Ishikawa (cell line): ENCODE measurements around the gene GRIN2A.

Experiments used
- CEBPB ChIP-seq: IDR thresholded peaks from 2 replicates; pipeline ENCODE4 v1.6.1; 2012
- CREB1 ChIP-seq: IDR thresholded peaks from 2 replicates; pipeline ENCODE4 v1.6.1; 2012; ENCODE audit warnings: low read depth
- EGR1 ChIP-seq: IDR thresholded peaks from 2 replicates; pipeline ENCODE4 v1.6.1; 2012
- EP300 ChIP-seq: IDR thresholded peaks from 2 replicates; pipeline ENCODE4 v1.6.1; 2012; ENCODE audit warnings: borderline replicate concordance
- FOXM1 ChIP-seq: IDR thresholded peaks from 2 replicates; pipeline ENCODE4 v1.6.1; 2012; ENCODE audit warnings: low read depth, borderline replicate concordance
- MAX ChIP-seq: IDR thresholded peaks from 2 replicates; pipeline ENCODE4 v1.6.1; 2012
- NFIC ChIP-seq: IDR thresholded peaks from 2 replicates; pipeline ENCODE4 v1.6.1; 2012
- RAD21 ChIP-seq: IDR thresholded peaks from 2 replicates; pipeline ENCODE4 v1.6.1; 2012; ENCODE audit warnings: low read depth
- REST ChIP-seq: IDR thresholded peaks from 2 replicates; pipeline ENCODE4 v1.6.1; 2012; ENCODE audit warnings: low read depth, mild to moderate bottlenecking
- TAF1 ChIP-seq: IDR thresholded peaks from 2 replicates; pipeline ENCODE4 v1.6.1; 2012; ENCODE audit warnings: low read depth, mild to moderate bottlenecking
- TCF12 ChIP-seq: IDR thresholded peaks from 2 replicates; pipeline ENCODE4 v1.6.1; 2012; ENCODE audit warnings: low read depth
- TEAD4 ChIP-seq: IDR thresholded peaks from 2 replicates; pipeline ENCODE4 v1.6.1; 2012
- USF1 ChIP-seq: IDR thresholded peaks from 2 replicates; pipeline ENCODE4 v1.6.1; 2012
- YY1 ChIP-seq: IDR thresholded peaks from 2 replicates; pipeline ENCODE4 v1.6.1; 2012; ENCODE audit warnings: low read depth
- ZBTB7A ChIP-seq: IDR thresholded peaks from 2 replicates; pipeline ENCODE4 v1.6.1; 2012; ENCODE audit warnings: low read depth

Gene GRIN2A

DNA sequence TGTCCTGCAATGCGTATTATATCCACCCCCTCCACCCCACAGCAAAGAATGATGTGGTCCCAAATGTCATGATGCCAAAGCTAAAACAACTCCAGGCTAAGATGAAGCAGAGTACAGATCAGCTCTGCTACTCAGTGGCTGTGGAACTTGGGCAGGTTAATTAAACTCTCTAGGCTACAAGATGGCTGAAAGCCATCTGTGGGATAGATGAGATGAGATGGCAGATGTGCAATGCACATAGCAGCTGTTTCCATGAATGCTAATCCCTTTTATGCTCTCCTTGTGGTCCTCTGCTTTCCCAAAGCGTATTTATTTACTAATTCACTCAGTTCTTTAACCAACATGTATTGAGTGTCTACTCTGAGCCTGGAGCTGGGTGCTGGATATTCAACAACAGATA lies 114.4 kb downstream of the GRIN2A start:
- TF ChIP-seq TEAD4 (no peak), USF1 (no peak), FOXM1 (no peak), EP300 (no peak)

DNA sequence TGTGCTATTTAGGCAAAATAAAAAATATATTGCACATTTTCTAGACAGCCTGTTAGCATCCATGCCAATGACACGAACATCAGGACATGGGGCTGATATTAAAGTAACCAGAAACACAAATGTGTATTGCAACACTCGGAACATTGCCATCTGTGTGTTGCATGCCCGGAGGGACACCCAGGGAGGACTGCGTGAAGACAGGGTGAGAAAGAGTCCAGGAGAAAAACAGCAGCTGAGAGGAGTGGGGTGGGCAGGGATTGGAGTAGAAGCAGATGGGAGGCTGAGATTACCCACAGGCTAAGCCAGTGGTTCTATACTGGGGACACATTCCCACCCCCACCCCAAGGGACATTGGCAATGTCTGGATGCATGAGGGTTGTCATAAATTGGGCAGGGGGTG lies 114.8 kb downstream of the GRIN2A start:
- TF ChIP-seq YY1 (no peak), EGR1 (no peak), FOXM1 (no peak)

DNA sequence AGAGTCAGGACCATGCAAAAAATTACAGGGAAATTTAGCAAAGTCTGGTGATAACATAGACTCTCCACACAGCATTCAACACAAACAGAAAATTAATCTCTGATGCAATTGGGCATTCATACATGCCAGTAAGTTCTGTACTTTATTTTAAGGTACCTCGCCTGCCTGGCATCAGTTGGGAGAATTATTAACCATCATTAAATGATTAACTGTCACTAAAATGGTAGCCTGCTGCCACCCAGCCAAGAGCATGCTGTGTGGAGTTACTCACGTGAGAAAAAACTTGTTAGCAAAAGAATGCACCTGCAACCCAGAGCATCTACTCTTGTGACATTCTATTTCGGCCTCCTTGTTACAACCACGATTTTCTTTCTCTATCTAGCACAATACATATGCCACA lies 117.2 kb downstream of the GRIN2A start:
- no peak for TF ChIP-seq EP300
- TF ChIP-seq REST, result no peak
- TF ChIP-seq ZBTB7A, result no peak
- TF ChIP-seq CREB1, result no peak
- TF ChIP-seq EGR1, result no peak
- TF ChIP-seq FOXM1, result no peak
- TF ChIP-seq MAX, result no peak
- no peak for TF ChIP-seq YY1
- TF ChIP-seq USF1, result no peak
- no peak for TF ChIP-seq TAF1
- TF ChIP-seq TCF12, result no peak
- no peak for TF ChIP-seq TEAD4
- no peak for TF ChIP-seq RAD21
- TF ChIP-seq NFIC, result no peak

DNA sequence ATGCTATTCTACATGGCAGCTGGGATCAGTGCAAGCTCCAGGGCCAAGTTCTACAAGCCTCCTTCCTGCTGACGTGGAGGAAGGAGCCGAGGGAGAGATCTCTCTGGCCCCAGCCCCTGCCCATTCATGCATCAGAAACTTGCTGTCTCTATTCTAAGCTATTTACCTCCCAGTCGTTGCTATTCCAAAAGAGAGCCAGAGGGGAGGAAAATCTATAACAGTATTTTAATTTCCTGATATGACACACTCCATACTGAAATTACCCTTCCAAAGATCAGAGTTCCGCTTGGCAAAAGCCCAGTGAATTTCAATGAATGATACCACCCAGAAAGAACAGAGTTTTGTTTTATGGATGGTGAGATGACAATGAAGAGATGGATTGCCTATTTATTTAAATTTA lies 133.4 kb downstream of the GRIN2A start:
- no peak for TF ChIP-seq REST
- no peak for TF ChIP-seq RAD21

DNA sequence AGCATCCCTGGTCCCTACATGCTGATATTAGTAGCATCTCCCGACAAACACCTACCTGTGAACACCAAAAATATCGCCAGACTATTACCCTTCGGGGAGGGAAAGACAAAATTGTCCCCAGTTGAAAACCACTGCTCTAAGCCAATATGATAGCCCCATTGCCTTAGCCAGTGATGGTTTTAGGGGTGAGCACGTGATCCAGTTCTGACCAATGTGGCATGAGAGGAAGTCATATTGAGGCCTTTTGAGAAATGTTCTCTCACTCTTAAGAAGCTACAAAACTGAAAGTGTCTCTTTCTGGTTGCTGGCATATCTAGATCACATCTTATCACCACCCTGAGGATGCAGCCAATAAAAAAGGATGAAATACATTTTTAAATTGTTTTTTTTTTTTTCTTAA lies 136.3 kb downstream of the GRIN2A start:
- TF ChIP-seq ZBTB7A, result no peak
- no peak for TF ChIP-seq EGR1
- TF ChIP-seq TAF1, result no peak
- no peak for TF ChIP-seq USF1
- no peak for TF ChIP-seq FOXM1
- no peak for TF ChIP-seq MAX
- no peak for TF ChIP-seq EP300

DNA sequence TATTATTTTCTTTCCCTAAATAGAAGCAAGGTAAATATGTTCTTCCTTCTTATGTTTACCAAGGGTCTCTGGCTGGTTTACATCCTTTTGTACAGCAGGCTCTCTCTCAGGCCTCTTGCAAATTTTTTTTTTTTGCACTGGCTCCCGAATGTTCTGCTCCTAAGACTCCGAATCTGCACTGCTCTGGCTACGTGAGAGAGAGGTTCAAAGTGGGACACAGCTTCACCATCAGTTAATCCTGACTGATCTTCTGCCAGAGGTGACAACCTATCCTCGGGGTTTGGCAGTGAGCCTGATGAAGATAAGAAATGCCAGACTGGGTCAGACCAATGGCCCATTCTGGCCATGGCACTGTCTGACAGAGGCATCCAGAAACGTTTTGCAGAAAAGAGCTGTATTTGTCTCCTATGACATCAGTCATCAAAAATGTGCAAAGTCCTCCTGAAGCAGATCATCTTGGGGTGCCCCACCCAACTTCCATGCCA lies 136.9 kb downstream of the GRIN2A start:
- TF ChIP-seq USF1, result no peak
- no peak for TF ChIP-seq FOXM1
- TF ChIP-seq YY1, result no peak
- TF ChIP-seq CEBPB, result no peak
- no peak for TF ChIP-seq RAD21
